HEK293 (cell line): ENCODE results near the gene ACAP3.

Experiments used
- BCL11B ChIP-seq: fragments of 450-650 bp; formaldehyde crosslinking; IDR thresholded peaks from 2 replicates; pipeline ENCODE4 v1.5.1; 2016; ENCODE audit warnings: low read depth, missing biosample characterization, missing genetic modification characterization
- CTCF ChIP-seq: fragments of 450-650 bp; formaldehyde crosslinking; IDR thresholded peaks from 2 replicates; pipeline ENCODE4 v1.5.1; 2016; ENCODE audit warnings: missing biosample characterization, missing genetic modification characterization
- HIC1 ChIP-seq: fragments of 450-650 bp; formaldehyde crosslinking; IDR thresholded peaks from 2 replicates; pipeline ENCODE4 v1.5.1; 2016; ENCODE audit warnings: missing biosample characterization, missing genetic modification characterization
- INSM2 ChIP-seq: fragments of 450-650 bp; formaldehyde crosslinking; IDR thresholded peaks from 2 replicates; pipeline ENCODE4 v1.5.1; 2016; ENCODE audit warnings: missing biosample characterization, missing genetic modification characterization
- KLF17 ChIP-seq: fragments of 450-650 bp; formaldehyde crosslinking; IDR thresholded peaks from 2 replicates; pipeline ENCODE4 v1.5.1; 2016; ENCODE audit warnings: missing biosample characterization, missing genetic modification characterization
- KLF7 ChIP-seq: fragments of 450-650 bp; formaldehyde crosslinking; IDR thresholded peaks from 2 replicates; pipeline ENCODE4 v1.5.1; 2016; ENCODE audit warnings: missing biosample characterization, missing genetic modification characterization, borderline replicate concordance
- PBX3 ChIP-seq: sonication (generic); formaldehyde crosslinking; IDR thresholded peaks from 2 replicates; pipeline ENCODE4 v1.8.1; 2022; ENCODE audit warnings: mild to moderate bottlenecking, moderate library complexity, missing genetic modification reagents
- SALL2 ChIP-seq: fragments of 450-650 bp; formaldehyde crosslinking; IDR thresholded peaks from 2 replicates; pipeline ENCODE4 v1.5.0; 2017; ENCODE audit warnings: missing biosample characterization, mild to moderate bottlenecking, missing genetic modification characterization, borderline replicate concordance
- YY1 ChIP-seq: fragments of 450-650 bp; formaldehyde crosslinking; IDR thresholded peaks from 2 replicates; pipeline ENCODE4 v1.5.1; 2018; ENCODE audit warnings: missing biosample characterization, missing genetic modification characterization
- ZBTB48 ChIP-seq: fragments of 450-650 bp; formaldehyde crosslinking; IDR thresholded peaks from 2 replicates; pipeline ENCODE4 v1.5.1; 2016; ENCODE audit warnings: missing biosample characterization, missing genetic modification characterization
- ZBTB49 ChIP-seq: fragments of 450-650 bp; formaldehyde crosslinking; IDR thresholded peaks from 2 replicates; pipeline ENCODE4 v1.5.1; 2016; ENCODE audit warnings: missing biosample characterization, missing genetic modification characterization, low read depth
- ZIC2 ChIP-seq: fragments of 450-650 bp; formaldehyde crosslinking; IDR thresholded peaks from 2 replicates; pipeline ENCODE4 v1.5.1; 2016; ENCODE audit warnings: missing biosample characterization, missing genetic modification characterization
- ZNF169 ChIP-seq: fragments of 450-650 bp; formaldehyde crosslinking; IDR thresholded peaks from 2 replicates; pipeline ENCODE4 v1.5.1; 2016; ENCODE audit warnings: missing biosample characterization, missing genetic modification characterization
- ZNF18 ChIP-seq: fragments of 450-650 bp; formaldehyde crosslinking; IDR thresholded peaks from 2 replicates; pipeline ENCODE4 v1.5.1; 2016; ENCODE audit warnings: missing biosample characterization, missing genetic modification characterization
- ZNF394 ChIP-seq: fragments of 450-650 bp; formaldehyde crosslinking; IDR thresholded peaks from 2 replicates; pipeline ENCODE4 v1.5.1; 2016; ENCODE audit warnings: missing biosample characterization, missing genetic modification characterization, mild to moderate bottlenecking, moderate library complexity, borderline replicate concordance
- ZNF48 ChIP-seq: fragments of 450-650 bp; formaldehyde crosslinking; IDR thresholded peaks from 2 replicates; pipeline ENCODE4 v1.5.1; 2016; ENCODE audit warnings: missing biosample characterization, missing genetic modification characterization
- ZNF513 ChIP-seq: fragments of 450-650 bp; IDR thresholded peaks from 2 replicates; pipeline ENCODE4 v1.5.1; 2018; ENCODE audit warnings: missing biosample characterization, missing genetic modification characterization
- ZNF530 ChIP-seq: fragments of 450-650 bp; formaldehyde crosslinking; IDR thresholded peaks from 2 replicates; pipeline ENCODE4 v1.5.1; 2016; ENCODE audit warnings: low read depth, missing biosample characterization, missing genetic modification characterization
- ZNF580 ChIP-seq: fragments of 450-650 bp; formaldehyde crosslinking; IDR thresholded peaks from 2 replicates; pipeline ENCODE4 v1.5.1; 2016; ENCODE audit warnings: missing biosample characterization, missing genetic modification characterization
- ZNF585B ChIP-seq: fragments of 450-650 bp; formaldehyde crosslinking; IDR thresholded peaks from 2 replicates; pipeline ENCODE4 v1.5.1; 2016; ENCODE audit warnings: missing biosample characterization, missing genetic modification characterization
- ZNF626 ChIP-seq: fragments of 450-650 bp; sonication (Bioruptor Pico); formaldehyde crosslinking; IDR thresholded peaks from 2 replicates; pipeline ENCODE4 v1.5.1; 2018; ENCODE audit warnings: missing biosample characterization, missing genetic modification characterization, inconsistent platforms
- ZNF629 ChIP-seq: fragments of 450-650 bp; formaldehyde crosslinking; IDR thresholded peaks from 2 replicates; pipeline ENCODE4 v1.5.1; 2017; ENCODE audit warnings: missing biosample characterization, missing genetic modification characterization
- ZNF707 ChIP-seq: fragments of 450-650 bp; formaldehyde crosslinking; IDR thresholded peaks from 2 replicates; pipeline ENCODE4 v1.5.1; 2016; ENCODE audit warnings: missing biosample characterization, missing genetic modification characterization
- ZNF837 ChIP-seq: fragments of 450-650 bp; formaldehyde crosslinking; IDR thresholded peaks from 2 replicates; pipeline ENCODE4 v1.5.1; 2016; ENCODE audit warnings: missing biosample characterization, missing genetic modification characterization
- ZSCAN16 ChIP-seq: fragments of 450-650 bp; formaldehyde crosslinking; IDR thresholded peaks from 2 replicates; pipeline ENCODE4 v1.5.1; 2016; ENCODE audit warnings: missing biosample characterization, missing genetic modification characterization

The ACAP3 gene

GRCh38 chr1:1347663-1348419 is 40.1 kb upstream of the ACAP3 start (continued):
- TF ChIP-seq ZNF18 (no peak), ZNF585B (tag by site-specific recombination) (no peak), ZBTB49 (tag by site-specific recombination) (no peak), CTCF (tag by site-specific recombination) (no peak), ZBTB48 (tag by site-specific recombination) (no peak), ZNF629 (tag by site-specific recombination) (no peak), ZNF626 (tag by site-specific recombination) (no peak), PBX3 (no peak), KLF7 (tag by site-specific recombination) (no peak), YY1 (tag by site-specific recombination) (no peak), SALL2 (tag by site-specific recombination) (no peak), ZSCAN16 (tag by site-specific recombination) (no peak), ZNF580 (tag by site-specific recombination) (no peak), INSM2 (no peak), ZNF48 (tag by site-specific recombination) (no peak), BCL11B (peak; percentile 73; the same call in 1 of the 2 replicates), ZNF513 (tag by site-specific recombination) (no peak), ZIC2 (tag by site-specific recombination) (peak; percentile 98), ZNF530 (no peak), ZNF837 (tag by site-specific recombination) (no peak), KLF17 (no peak), ZNF394 (tag by site-specific recombination) (no peak), ZNF707 (tag by site-specific recombination) (no peak), ZNF169 (tag by site-specific recombination) (no peak), HIC1 (no peak; the same call in 1 of the 2 replicates)
